SK-N-SH (cell line): Measurements from ENCODE around the gene VAMP3.

ENCODE experiments used
- CTCF ChIP-seq: fragments of 200-600 bp; sonication (generic); IDR thresholded peaks from 2 replicates; pipeline ENCODE4 v1.6.1; 2017; ENCODE audit warnings: antibody characterized with exemption, mild to moderate bottlenecking, moderate library complexity
- GABPA ChIP-seq: IDR thresholded peaks from 2 replicates; pipeline ENCODE4 v1.4.0; 2012; ENCODE audit warnings: low read depth, mild to moderate bottlenecking
- POLR2AphosphoS5 ChIP-seq: IDR thresholded peaks from 2 replicates; pipeline ENCODE4 v1.6.1; 2012; ENCODE audit warnings: low read depth, low read length
- TEAD4 ChIP-seq: IDR thresholded peaks from 2 replicates; pipeline ENCODE4 v1.4.0; 2012; ENCODE audit warnings: mild to moderate bottlenecking, borderline replicate concordance; ENCODE audit not compliant: insufficient read depth

- TF ChIP-seq TEAD4 = no peak
- no peak for TF ChIP-seq CTCF
- TF ChIP-seq GABPA = no peak
- TF ChIP-seq POLR2AphosphoS5 = no peak
These were observed 18.7 kb downstream of the VAMP3 start for GRCh38 chr1:7789828-7790227.
